Renal pelvis (tissue), 4 donors: ENCODE data around the gene RAB38. TPM values are rescaled to one million over a fixed set of nuclear protein-coding genes. Genes with fewer than 3 reads are reported as not detected.

Experiments used
- DNase-seq: peaks from one replicate; pipeline ENCODE4 v3.0.0-alpha.2; 2013
- polyA plus RNA-seq, 3 donors: library from polyadenylated mRNA; unstranded; fragments of 120-200 nt; gene quantifications; one replicate each; pipeline ENCODE4 v1.2.1, GENCODE V29; 2013; ENCODE audit not compliant: insufficient read length in 3 of 3

Gene RAB38
- polyA plus RNA-seq, 3 donors, result 21.9 to 22.5 (median 22.4) TPM

DNA sequence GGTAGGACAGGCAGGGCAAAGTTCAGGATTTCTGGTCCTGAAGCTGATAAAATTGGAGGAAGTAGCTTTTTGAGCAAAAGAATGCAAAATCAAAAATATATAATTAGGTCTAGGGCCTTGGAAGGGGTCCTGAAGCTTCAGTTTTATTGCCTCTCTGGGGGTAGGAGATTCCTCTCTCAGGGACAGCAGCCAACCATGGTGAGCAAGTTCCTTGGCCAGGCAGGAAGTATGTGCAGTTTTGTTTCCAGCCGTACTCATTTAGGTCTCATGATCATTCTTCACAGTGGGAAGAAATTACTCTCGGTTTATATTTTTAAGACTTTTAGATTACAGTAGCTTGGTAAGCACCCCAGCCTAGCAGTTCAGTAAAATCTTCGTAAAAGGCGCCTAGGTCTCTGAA lies 2.9 kb upstream of the RAB38 start:
- no peak for DNase-seq

DNA sequence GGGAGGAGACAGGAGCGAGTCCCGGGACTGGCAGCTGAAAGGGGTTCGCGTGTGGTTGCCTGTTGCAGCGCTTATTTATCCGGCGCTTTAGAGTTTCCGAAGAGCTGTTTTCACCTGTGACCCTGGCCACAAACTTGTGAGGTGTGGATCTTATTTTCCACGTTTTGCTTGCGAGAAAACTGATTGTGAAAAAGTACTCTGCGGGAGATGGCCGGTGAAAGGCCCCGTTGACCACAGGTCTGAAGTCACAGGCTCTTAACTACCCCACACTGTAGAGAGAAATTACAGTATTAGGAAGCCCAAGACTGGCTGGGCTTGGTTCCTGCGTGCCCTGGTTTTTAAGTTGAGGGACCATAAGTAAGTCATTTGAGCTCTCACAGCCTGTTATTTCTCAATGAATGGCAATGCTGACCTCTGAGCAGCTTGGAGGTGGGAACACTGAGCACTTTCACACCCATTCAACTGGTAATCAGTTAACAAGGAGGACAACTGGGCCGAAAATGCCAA lies 379 bp upstream of the RAB38 start:
- DNase-seq, result no peak

DNA sequence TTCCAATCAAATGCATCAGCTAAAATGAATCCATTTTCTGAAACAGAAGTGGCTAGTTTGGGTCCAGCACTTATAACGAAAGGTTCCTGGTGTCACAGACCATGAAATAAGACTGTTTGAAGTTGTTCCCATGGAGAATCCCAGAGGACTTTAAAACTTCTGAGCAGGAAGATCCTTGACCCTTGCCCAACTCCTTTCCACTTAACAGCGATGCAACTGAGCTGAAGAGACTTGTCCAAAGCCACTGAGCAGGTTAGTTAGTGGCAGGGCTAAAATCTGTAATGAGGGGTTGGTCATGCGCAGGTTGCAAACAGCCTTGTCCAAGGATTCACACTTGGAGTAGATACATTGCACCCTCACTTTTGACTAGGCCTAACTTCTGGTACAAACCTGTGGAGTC lies 1.3 kb downstream of the RAB38 start:
- DNase-seq, result no peak

DNA sequence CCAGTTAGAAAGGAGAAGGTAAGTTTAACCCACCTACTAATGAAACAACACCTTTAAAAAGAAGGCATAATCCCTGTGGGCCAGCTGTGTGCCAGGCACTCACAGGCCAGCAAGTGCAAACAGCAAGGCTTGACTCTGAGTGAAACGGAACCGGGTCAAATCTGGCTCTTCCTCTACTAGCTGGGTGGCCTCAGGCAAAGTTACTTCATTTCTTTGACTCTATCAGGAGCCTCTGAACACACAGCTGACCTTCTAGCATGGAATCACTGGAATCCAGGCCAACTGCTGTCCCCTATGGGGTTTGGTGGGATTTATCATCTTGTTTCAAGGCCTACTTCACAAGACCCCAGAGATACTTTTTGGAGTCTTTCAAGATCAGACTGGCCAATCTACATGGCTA lies 3.3 kb downstream of the RAB38 start:
- no peak for DNase-seq

DNA sequence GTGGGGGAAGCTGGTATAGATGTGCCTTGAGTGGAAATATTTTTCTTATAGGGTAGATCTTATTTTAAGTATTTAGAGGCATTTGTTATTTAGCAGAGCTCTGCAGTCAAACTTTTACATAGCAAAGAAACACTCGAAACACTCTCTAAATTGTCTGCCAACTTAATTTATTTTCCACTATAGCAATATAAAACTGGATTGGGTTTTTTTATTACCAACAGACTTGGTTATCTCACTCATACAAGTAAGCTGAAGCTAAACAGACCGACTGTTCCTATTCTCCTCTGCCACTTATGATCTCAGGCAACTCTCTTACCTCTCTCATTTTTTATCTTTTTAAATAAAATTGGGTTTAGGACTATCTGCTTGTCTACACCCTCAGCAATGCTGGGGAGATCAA lies 4.6 kb downstream of the RAB38 start:
- DNase-seq, result no peak

DNA sequence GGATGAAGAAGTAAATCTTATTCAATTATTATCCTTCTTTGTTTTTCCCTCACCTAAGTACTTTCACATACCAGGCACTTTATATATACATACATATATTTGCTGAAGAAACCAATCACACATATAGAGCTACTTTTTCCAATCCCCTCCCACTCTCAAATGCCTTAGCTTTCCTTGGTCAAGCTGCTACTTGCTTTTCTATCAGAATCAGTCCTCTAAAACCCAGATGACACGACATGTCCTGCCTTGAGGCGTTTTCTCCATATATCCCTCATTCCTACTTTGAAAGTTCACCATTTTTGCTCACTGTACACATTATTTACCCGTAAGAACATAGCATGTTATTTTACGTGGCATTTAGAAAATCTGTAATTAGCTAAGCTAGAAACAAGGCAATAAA lies 5.4 kb downstream of the RAB38 start:
- DNase-seq, result no peak

- DNase-seq, result no peak
These were observed 5.8 kb downstream of the RAB38 start for GRCh38 chr11:88169471-88169870.

GRCh38 chr11:88167853-88168252 lies 7.4 kb downstream of the RAB38 start:
- no peak for DNase-seq

GRCh38 chr11:88164806-88165585 lies 10.2 kb downstream of the RAB38 start:
- no peak for DNase-seq

GRCh38 chr11:88164320-88164719 lies 10.9 kb downstream of the RAB38 start:
- no peak for DNase-seq

- no peak for DNase-seq
These were observed 17.2 kb downstream of the RAB38 start for GRCh38 chr11:88158081-88158480.

- DNase-seq, result no peak
These were observed 17.9 kb downstream of the RAB38 start for GRCh38 chr11:88157370-88157769.

- DNase-seq, result no peak
These were observed 22.9 kb downstream of the RAB38 start for GRCh38 chr11:88152381-88152780.

GRCh38 chr11:88151709-88152265 lies 23.5 kb downstream of the RAB38 start:
- no peak for DNase-seq

GRCh38 chr11:88146106-88146505 lies 29.1 kb downstream of the RAB38 start:
- no peak for DNase-seq

GRCh38 chr11:88139865-88140264 lies 35.4 kb downstream of the RAB38 start:
- DNase-seq, result no peak

- no peak for DNase-seq
These were observed 43.3 kb downstream of the RAB38 start for GRCh38 chr11:88131764-88132470.

- no peak for DNase-seq
These were observed 52.3 kb downstream of the RAB38 start for GRCh38 chr11:88122956-88123355.

DNA sequence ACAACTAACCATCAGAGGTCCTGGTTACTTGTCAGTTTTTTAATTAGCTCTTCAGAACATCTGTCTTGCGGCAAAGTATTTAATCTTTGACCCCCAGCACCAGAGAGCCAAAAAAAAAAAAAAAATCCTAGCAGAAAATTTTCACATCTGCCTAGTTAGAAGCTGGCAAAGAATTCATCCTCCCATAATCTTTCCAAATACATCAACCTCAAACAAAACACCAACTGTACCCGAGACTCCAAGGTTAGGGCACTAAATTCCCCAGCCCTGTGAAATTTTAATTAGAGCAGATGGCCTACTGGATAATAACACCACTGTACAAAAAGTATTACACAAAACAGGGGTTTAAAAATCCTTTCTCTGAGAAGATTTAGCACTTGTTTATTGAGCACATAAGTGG lies 55.7 kb downstream of the RAB38 start:
- no peak for DNase-seq

DNA sequence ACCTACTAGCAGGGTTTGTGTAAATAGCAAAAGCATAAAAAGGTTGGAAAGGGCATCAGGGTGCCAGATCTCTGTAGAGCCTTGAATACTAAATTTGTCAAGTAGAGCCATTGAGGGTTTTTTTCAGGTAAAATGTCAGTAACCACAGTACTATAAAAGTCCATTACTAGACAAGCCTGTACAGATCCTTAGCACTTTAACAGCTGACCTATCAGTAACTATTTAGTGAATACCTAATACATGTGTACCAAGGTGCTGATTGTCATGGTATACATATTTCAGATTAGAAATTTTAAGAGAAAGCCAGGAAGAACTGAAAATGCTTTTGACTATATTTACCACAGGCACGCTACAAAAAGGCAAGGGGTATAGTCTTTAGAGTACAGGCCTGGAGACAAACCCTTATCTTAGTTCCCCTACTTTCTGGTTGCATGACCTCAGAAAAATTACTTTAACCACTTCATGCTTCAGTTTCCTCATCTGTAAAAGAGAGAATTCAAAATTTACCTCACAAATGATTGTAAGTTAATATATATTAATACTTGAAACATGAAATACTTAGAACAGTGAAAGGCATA lies 57.9 kb downstream of the RAB38 start:
- no peak for DNase-seq

DNA sequence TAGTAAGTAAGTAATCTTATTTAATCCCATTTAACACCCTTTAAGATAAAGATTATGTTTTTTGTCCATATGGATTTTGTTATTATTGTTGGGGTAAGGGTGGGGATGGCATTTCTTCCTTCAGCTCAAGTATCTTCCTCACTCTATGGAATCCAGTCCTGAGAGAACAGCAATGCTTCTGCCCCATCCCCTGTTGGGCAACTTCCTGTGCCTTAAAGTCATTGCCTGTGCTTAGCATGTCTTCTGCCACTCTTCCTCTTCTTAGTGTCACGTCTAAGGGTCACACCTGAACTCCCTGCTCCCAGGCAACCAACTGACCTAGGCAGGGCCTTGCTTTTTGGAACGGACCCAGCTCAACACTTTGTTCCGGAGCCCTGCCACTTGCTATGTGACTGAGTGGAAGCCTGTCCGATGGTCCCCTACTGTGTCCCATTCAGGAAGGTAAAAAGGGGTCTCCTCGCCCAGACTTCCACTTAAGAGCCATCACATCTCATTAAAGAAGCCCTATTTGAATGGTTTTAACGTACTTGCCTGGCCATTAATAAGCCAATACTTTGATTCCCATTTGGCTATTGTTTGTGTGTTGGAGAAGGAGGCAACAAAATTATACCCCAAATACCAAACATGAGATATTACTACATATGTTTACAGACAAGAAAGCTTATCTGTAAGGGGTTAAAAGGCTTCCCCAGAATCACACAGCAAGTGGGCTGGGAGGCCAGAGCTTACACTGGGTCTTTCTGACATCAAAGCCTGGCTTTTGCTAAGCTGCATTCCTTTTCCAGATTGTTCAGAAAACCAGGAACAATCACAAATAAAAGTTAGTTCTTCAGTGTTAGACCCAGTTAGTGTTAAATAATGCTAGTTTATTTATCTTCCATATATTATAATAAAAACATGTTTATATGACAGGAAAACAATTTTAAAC lies 59.2 kb downstream of the RAB38 start:
- DNase-seq, result no peak
